GM23338 (cell line): ENCODE measurements around the gene C1QL4. TPM values are rescaled to one million over a fixed set of nuclear protein-coding genes. Genes with fewer than 3 reads are reported as not detected.

Experiments used
- ATAC-seq: fragments of 200-7000 bp; cut with Tn5 transposase; 3 replicates; pipeline ENCODE4 v1.9.1; 2020
- DNase-seq: peaks from one replicate; pipeline ENCODE4 v3.0.0-alpha.2; 2015; ENCODE audit warnings: low spot score
- H2AFZ ChIP-seq: fragments of 200-600 bp; sonication (generic); 2 replicates; pipeline ENCODE4 v1.8.0; 2016; ENCODE audit warnings: antibody characterized with exemption, mild to moderate bottlenecking, moderate library complexity
- H3F3A ChIP-seq: fragments of 200-600 bp; sonication (generic); replicated peaks from 2 replicates; pipeline ENCODE4 v1.8.0; 2017; ENCODE audit warnings: antibody characterized with exemption, mixed run types, low read depth
- H3K27ac ChIP-seq: fragments of 200-600 bp; sonication (generic); 2 replicates; pipeline ENCODE4 v1.6.1; 2016; ENCODE audit warnings: low read depth
- H3K27me3 ChIP-seq: fragments of 200-600 bp; sonication (generic); 2 replicates; pipeline ENCODE4 v1.8.0; 2016; ENCODE audit warnings: mild to moderate bottlenecking, mixed run types, moderate library complexity; ENCODE audit not compliant: insufficient read depth
- H3K36me3 ChIP-seq: fragments of 200-600 bp; sonication (generic); 2 replicates; pipeline ENCODE4 v1.8.0; 2016; ENCODE audit warnings: mild to moderate bottlenecking; ENCODE audit not compliant: insufficient read depth
- H3K4me1 ChIP-seq: fragments of 200-600 bp; sonication (generic); 2 replicates; pipeline ENCODE4 v1.8.0; 2016; ENCODE audit warnings: mild to moderate bottlenecking, moderate library complexity; ENCODE audit not compliant: insufficient read depth
- H3K4me2 ChIP-seq: fragments of 200-600 bp; sonication (generic); 2 replicates; pipeline ENCODE4 v1.7.1; 2017; ENCODE audit warnings: mixed run types
- H3K4me3 ChIP-seq: fragments of 200-600 bp; sonication (generic); 2 replicates; pipeline ENCODE4 v1.6.1; 2016; ENCODE audit warnings: mixed run types
- H3K79me2 ChIP-seq: fragments of 200-600 bp; sonication (generic); replicated peaks from 2 replicates; pipeline ENCODE4 v1.8.0; 2017; ENCODE audit warnings: mild to moderate bottlenecking; ENCODE audit not compliant: insufficient read depth
- H3K9me2 ChIP-seq: fragments of 200-600 bp; sonication (generic); 2 replicates; pipeline ENCODE4 v1.8.0; 2017; ENCODE audit not compliant: insufficient read depth
- H4K20me1 ChIP-seq: fragments of 200-600 bp; sonication (generic); replicated peaks from 2 replicates; pipeline ENCODE4 v1.8.0; 2017; ENCODE audit warnings: mild to moderate bottlenecking; ENCODE audit not compliant: insufficient read depth
- H3K27ac Mint-ChIP-seq: 2 replicates; pipeline ENCODE4 v1.8.0; 2020; ENCODE audit warnings: inconsistent platforms, mild to moderate bottlenecking, moderate library complexity, mixed read lengths
- H3K27me3 Mint-ChIP-seq: 3 replicates; pipeline ENCODE4 v1.8.0; 2022; ENCODE audit warnings: low read depth, mild to moderate bottlenecking, moderate library complexity, mixed read lengths, inconsistent platforms; ENCODE audit not compliant: insufficient read depth, poor library complexity
- H3K36me3 Mint-ChIP-seq: 3 replicates; pipeline ENCODE4 v1.8.0; 2021; ENCODE audit warnings: low read depth, mild to moderate bottlenecking, inconsistent platforms, moderate library complexity, mixed read lengths
- H3K4me1 Mint-ChIP-seq: 3 replicates; pipeline ENCODE4 v1.8.0; 2020; ENCODE audit warnings: mild to moderate bottlenecking, inconsistent platforms, mixed read lengths
- H3K4me3 Mint-ChIP-seq: 3 replicates; pipeline ENCODE4 v1.8.0; 2021; ENCODE audit warnings: moderate library complexity, mild to moderate bottlenecking, inconsistent platforms, mixed read lengths
- H3K9me3 Mint-ChIP-seq: 3 replicates; pipeline ENCODE4 v1.8.0; 2020; ENCODE audit warnings: moderate library complexity, mild to moderate bottlenecking, inconsistent platforms, mixed read lengths
- CREB1 ChIP-seq: fragments of 250-450 bp; sonication (Bioruptor Pico); IDR thresholded peaks from 2 replicates; pipeline ENCODE4 v1.5.0; 2020; ENCODE audit warnings: low read depth, mild to moderate bottlenecking, moderate library complexity
- CTCF ChIP-seq, 2 experiments: fragments of 200-600 bp in 1 of 2; sonication (generic) in 1 of 2; conservative IDR thresholded peaks; 2 replicates each; pipeline versions ENCODE4 v1.5.1 to v1.6.1; 2016 to 2017; ENCODE audit warnings: antibody characterized with exemption in 2 of 2, low read depth in 2 of 2, mild to moderate bottlenecking in 2 of 2, moderate library complexity in 1 of 2
- ETS1 ChIP-seq: IDR thresholded peaks from 2 replicates; pipeline ENCODE4 v1.6.1; 2016; ENCODE audit warnings: antibody characterized with exemption
- EZH2 ChIP-seq: fragments of 200-600 bp; sonication (generic); IDR thresholded peaks from one replicate; pipeline ENCODE4 v1.8.0; 2017; ENCODE audit warnings: antibody characterized with exemption, mild to moderate bottlenecking, low read depth; ENCODE audit not compliant: unreplicated experiment
- EZH2phosphoT487 ChIP-seq: fragments of 200-600 bp; sonication (generic); IDR thresholded peaks from one replicate; pipeline ENCODE4 v1.8.1; 2018; ENCODE audit warnings: antibody characterized with exemption; ENCODE audit not compliant: unreplicated experiment
- JUNB ChIP-seq: IDR thresholded peaks from one replicate; pipeline ENCODE4 v1.6.1; 2016; ENCODE audit warnings: antibody characterized with exemption; ENCODE audit not compliant: unreplicated experiment
- NANOG ChIP-seq: IDR thresholded peaks from 2 replicates; pipeline ENCODE4 v1.6.1; 2016; ENCODE audit warnings: antibody characterized with exemption, borderline replicate concordance
- POLR2AphosphoS5 ChIP-seq: IDR thresholded peaks from 2 replicates; pipeline ENCODE4 v1.6.1; 2016; ENCODE audit warnings: antibody characterized with exemption, low read depth
- REST ChIP-seq: IDR thresholded peaks from one replicate; pipeline ENCODE4 v1.6.1; 2018; ENCODE audit warnings: antibody characterized with exemption; ENCODE audit not compliant: unreplicated experiment
- STAT1 ChIP-seq: IDR thresholded peaks from one replicate; pipeline ENCODE4 v1.6.1; 2016; ENCODE audit warnings: antibody characterized with exemption; ENCODE audit not compliant: unreplicated experiment
- ZNF114 ChIP-seq: fragments of 250-450 bp; sonication (Bioruptor Pico); IDR thresholded peaks from 2 replicates; pipeline ENCODE4 v1.5.0; 2020; ENCODE audit warnings: mild to moderate bottlenecking, moderate library complexity
- ZNF331 ChIP-seq: fragments of 250-450 bp; sonication (Bioruptor Pico); IDR thresholded peaks from 2 replicates; pipeline ENCODE4 v1.5.0; 2020; ENCODE audit warnings: low read depth, mild to moderate bottlenecking, moderate library complexity
- polyA plus RNA-seq: library from polyadenylated mRNA; unstranded; fragments of >200 nt; fragmentation: Nextera tagmentation; extraction: Ambion mirVana; gene quantifications from 2 replicates; pipeline ENCODE4 v1.2.1, GENCODE V29; 2016
- total RNA-seq: library from RNA; depleted of rRNA; stranded (reverse); fragments of >200 nt; shearing (Covaris generic); gene quantifications from 2 replicates; pipeline ENCODE4 v1.2.3, GENCODE V29; 2014
- TF ChIP-seq, protein P1 (sequence below): fragments of 250-450 bp; sonication (Bioruptor Pico); IDR thresholded peaks from 2 replicates; pipeline ENCODE4 v1.5.0; 2020; ENCODE audit warnings: mild to moderate bottlenecking, moderate library complexity

Gene C1QL4
- total and polyA plus RNA-seq, 2 experiments from 2014 or later, result not detected

DNA sequence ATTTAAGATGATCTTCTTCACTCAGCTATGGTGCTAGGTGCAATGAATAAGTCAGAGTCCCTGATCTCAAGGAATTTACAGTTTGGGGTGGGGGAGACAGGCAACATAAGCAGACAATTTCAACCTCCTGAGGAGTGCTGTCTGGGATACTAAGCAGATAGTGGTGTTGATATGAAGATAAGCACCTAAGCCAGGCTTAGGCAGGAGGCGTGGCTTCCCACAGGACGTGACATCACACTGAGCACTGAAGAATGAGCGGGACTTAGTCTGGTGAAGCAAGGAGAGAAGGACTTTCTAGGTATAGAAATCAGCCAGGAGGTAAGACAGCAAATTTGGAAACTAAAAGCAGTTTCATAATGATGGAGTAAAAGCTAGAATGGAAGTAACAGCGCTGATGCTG is 35.2 kb downstream of the C1QL4 start:
- Mint-ChIP-seq H3K4me3 (no peak overlapping the region), H3K27ac (no peak overlapping the region), H3K4me1 (0 out of 3 replicates have a peak, but pooled peaks cover 5% of the 10 kb centered on the region), H3K27me3 (peaks cover 36% of the 10 kb centered on the region), H3K9me3 (no peaks in the 10 kb centered on the region), H3K36me3 (no peaks in the 10 kb centered on the region; the same call in 2 of the 3 replicates)
- Histone ChIP-seq H2AFZ (no peak overlapping the region), H3K36me3 (no peaks in the 10 kb centered on the region), H3K4me2 (no peak overlapping the region), H3F3A (no peaks in the 10 kb centered on the region), H3K79me2 (no peaks in the 10 kb centered on the region), H3K9me2 (no peaks in the 10 kb centered on the region), H3K27me3 (peaks cover 41% of the 10 kb centered on the region), H3K4me1 (no peaks in the 10 kb centered on the region), H3K4me3 (no peak overlapping the region), H4K20me1 (no peaks in the 10 kb centered on the region), H3K27ac (no peak overlapping the region)
- DNase-seq (no peak), ATAC-seq (no peak)
- no peak for TF ChIP-seq POLR2AphosphoS5
- TF ChIP-seq EZH2phosphoT487, result no peak
- TF ChIP-seq, protein P1, sequence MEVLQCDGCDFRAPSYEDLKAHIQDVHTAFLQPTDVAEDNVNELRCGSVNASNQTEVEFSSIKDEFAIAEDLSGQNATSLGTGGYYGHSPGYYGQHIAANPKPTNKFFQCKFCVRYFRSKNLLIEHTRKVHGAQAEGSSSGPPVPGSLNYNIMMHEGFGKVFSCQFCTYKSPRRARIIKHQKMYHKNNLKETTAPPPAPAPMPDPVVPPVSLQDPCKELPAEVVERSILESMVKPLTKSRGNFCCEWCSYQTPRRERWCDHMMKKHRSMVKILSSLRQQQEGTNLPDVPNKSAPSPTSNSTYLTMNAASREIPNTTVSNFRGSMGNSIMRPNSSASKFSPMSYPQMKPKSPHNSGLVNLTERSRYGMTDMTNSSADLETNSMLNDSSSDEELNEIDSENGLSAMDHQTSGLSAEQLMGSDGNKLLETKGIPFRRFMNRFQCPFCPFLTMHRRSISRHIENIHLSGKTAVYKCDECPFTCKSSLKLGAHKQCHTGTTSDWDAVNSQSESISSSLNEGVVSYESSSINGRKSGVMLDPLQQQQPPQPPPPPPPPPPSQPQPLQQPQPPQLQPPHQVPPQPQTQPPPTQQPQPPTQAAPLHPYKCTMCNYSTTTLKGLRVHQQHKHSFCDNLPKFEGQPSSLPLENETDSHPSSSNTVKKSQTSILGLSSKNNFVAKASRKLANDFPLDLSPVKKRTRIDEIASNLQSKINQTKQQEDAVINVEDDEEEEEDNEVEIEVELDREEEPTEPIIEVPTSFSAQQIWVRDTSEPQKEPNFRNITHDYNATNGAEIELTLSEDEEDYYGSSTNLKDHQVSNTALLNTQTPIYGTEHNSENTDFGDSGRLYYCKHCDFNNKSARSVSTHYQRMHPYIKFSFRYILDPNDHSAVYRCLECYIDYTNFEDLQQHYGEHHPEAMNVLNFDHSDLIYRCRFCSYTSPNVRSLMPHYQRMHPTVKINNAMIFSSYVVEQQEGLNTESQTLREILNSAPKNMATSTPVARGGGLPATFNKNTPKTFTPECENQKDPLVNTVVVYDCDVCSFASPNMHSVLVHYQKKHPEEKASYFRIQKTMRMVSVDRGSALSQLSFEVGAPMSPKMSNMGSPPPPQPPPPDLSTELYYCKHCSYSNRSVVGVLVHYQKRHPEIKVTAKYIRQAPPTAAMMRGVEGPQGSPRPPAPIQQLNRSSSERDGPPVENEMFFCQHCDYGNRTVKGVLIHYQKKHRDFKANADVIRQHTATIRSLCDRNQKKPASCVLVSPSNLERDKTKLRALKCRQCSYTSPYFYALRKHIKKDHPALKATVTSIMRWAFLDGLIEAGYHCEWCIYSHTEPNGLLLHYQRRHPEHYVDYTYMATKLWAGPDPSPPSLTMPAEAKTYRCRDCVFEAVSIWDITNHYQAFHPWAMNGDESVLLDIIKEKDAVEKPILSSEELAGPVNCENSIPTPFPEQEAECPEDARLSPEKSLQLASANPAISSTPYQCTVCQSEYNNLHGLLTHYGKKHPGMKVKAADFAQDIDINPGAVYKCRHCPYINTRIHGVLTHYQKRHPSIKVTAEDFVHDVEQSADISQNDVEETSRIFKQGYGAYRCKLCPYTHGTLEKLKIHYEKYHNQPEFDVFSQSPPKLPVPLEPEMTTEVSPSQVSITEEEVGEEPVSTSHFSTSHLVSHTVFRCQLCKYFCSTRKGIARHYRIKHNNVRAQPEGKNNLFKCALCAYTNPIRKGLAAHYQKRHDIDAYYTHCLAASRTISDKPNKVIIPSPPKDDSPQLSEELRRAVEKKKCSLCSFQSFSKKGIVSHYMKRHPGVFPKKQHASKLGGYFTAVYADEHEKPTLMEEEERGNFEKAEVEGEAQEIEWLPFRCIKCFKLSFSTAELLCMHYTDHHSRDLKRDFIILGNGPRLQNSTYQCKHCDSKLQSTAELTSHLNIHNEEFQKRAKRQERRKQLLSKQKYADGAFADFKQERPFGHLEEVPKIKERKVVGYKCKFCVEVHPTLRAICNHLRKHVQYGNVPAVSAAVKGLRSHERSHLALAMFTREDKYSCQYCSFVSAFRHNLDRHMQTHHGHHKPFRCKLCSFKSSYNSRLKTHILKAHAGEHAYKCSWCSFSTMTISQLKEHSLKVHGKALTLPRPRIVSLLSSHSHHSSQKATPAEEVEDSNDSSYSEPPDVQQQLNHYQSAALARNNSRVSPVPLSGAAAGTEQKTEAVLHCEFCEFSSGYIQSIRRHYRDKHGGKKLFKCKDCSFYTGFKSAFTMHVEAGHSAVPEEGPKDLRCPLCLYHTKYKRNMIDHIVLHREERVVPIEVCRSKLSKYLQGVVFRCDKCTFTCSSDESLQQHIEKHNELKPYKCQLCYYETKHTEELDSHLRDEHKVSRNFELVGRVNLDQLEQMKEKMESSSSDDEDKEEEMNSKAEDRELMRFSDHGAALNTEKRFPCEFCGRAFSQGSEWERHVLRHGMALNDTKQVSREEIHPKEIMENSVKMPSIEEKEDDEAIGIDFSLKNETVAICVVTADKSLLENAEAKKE (CRISPR knock-in tag), result no peak
- no peak for TF ChIP-seq CTCF (conservative IDR thresholded peaks at IDR 0.05; ENCODE audit: low read depth in 2 of 2)
- TF ChIP-seq STAT1, result no peak
- no peak for TF ChIP-seq ETS1
- TF ChIP-seq EZH2, result no peak
- no peak for TF ChIP-seq NANOG
- TF ChIP-seq ZNF331 (CRISPR knock-in tag), result no peak
- TF ChIP-seq CREB1 (CRISPR knock-in tag), result no peak
- no peak for TF ChIP-seq ZNF114
- TF ChIP-seq REST, result no peak
- TF ChIP-seq JUNB, result no peak
